ENCODE measurements around the gene TNFSF12. TPM values are rescaled to one million over a fixed set of nuclear protein-coding genes. Genes with fewer than 3 reads are reported as not detected.
A peak's percentile ranks its signal among the peaks of the same experiment; 100 is the strongest.

TNFSF12 gene
- total RNA-seq, 1 donor from 2014 or later: 3.4 TPM

DNA sequence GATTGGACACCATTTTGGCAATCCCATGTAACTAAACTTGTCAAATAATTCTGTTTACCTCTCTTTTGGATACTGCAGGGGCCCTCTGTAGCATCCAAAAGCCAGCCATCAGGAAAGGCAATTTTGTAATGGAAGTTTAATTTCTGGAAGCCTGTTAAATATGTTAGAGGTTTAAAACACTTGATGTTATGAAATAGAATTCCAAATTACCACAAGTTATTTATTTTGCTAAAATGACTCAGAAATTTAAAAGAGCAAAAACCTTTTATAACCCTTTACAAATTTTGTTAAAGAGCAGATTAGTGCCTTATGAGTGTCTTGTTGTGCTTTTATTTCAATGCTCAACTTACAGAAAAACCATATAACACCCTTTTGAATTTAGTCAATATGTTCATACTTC is 20.0 kb upstream of the TNFSF12 start:
- Histone ChIP-seq H3K4me1 (ENCODE audit: insufficient read depth, low read length) (no peaks in the 10 kb centered on the region), H3K4me3 (ENCODE audit: insufficient read depth, low read depth, low read length) (no peak overlapping the region), H3K27ac (ENCODE audit: low read depth, low read length) (no peak overlapping the region), H4K20me1 (ENCODE audit: insufficient read depth, low read length) (no peaks in the 10 kb centered on the region), H2AFZ (ENCODE audit: low read depth, low read length) (no peak overlapping the region), H3K36me3 (ENCODE audit: insufficient read depth, low read length) (no peaks in the 10 kb centered on the region), H3K9me3 (ENCODE audit: insufficient read depth, low read depth, low read length) (no peaks in the 10 kb centered on the region), H3K9ac (ENCODE audit: low read length) (no peak overlapping the region), H3K4me2 (ENCODE audit: low read length) (no peak overlapping the region), H3K79me2 (ENCODE audit: insufficient read depth, low read length) (no peaks in the 10 kb centered on the region), H3K27me3 (ENCODE audit: insufficient read depth, low read length) (no peaks in the 10 kb centered on the region)
- DNase-seq (ENCODE audit: low read depth): no peak
- Mint-ChIP-seq H3K9me3 (ENCODE audit: unreplicated experiment) (peaks cover 23% of the 10 kb centered on the region), H3K36me3 (ENCODE audit: low read depth, unreplicated experiment) (peaks cover 2% of the 10 kb centered on the region), H3K4me3 (ENCODE audit: unreplicated experiment) (peak overlapping the region; percentile 8), H3K27ac (ENCODE audit: unreplicated experiment) (no peak overlapping the region), H3K4me1 (ENCODE audit: low read depth, unreplicated experiment) (no peaks in the 10 kb centered on the region), H3K27me3 (ENCODE audit: low read depth, unreplicated experiment) (no peaks in the 10 kb centered on the region)
- no peak for FAIRE-seq
- TF ChIP-seq EZH2 (IDR thresholded peaks at IDR 0.05; ENCODE audit: insufficient read depth, low read length) (no peak), CTCF (IDR thresholded peaks at IDR 0.05; ENCODE audit: insufficient read depth, low read depth, low read length) (no peak)

DNA sequence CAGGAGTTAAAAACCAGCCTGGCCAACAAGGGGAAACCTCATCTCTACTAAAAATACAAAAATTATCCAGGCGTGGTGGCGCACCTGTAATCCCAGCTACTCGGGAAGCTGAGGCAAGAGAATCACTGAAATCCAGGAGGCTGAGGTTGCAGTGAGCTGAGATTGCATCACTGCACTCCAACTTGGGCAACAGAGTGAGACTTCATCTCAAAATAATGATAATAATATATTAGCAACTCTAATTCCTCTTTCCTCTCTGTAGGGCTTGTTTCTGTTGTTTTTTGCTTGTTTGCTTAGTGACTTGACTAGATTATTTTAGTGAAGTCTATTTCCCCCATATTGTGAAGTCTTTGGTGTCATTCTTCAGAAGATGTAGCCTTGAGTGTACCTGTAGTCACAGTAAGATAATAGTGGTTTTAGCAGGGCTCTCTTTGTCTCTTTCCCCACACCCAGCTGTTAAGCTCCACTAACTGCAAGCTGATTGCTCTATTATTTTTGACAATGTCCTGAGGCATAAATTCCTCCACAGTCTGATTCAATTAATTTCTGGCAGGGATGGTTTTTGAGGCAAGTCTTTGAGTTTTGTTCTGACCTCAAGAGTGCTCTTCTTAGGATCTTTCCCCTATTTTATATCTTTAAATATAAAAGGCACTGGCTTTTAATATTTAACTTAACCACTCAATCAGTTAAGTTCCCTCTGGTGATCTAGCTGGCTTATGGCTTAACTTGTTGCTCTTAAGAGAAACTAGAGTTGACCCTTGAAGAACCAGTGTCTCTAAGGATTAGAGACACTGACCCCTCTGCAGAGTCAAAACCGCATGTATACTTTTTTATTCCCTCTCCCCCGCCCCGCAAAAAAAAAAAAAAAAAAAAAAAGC is 18.6 kb upstream of the TNFSF12 start:
- H3K9ac ChIP-seq (ENCODE audit: low read length): no peak overlapping the region
- no peaks in the 10 kb centered on the region for H3K36me3 ChIP-seq (ENCODE audit: insufficient read depth, low read length)
- FAIRE-seq (no peak), DNase-seq (ENCODE audit: low read depth) (no peak)
- H2AFZ ChIP-seq (ENCODE audit: low read depth, low read length): no peak overlapping the region
- H3K9me3 ChIP-seq (ENCODE audit: insufficient read depth, low read depth, low read length): no peaks in the 10 kb centered on the region
- H3K4me1 ChIP-seq (ENCODE audit: insufficient read depth, low read length): no peaks in the 10 kb centered on the region
- Mint-ChIP-seq H3K4me1 (ENCODE audit: low read depth, unreplicated experiment) (no peaks in the 10 kb centered on the region), H3K4me3 (ENCODE audit: unreplicated experiment) (no peak overlapping the region), H3K36me3 (ENCODE audit: low read depth, unreplicated experiment) (peaks cover 2% of the 10 kb centered on the region), H3K9me3 (ENCODE audit: unreplicated experiment) (peaks cover 21% of the 10 kb centered on the region), H3K27me3 (ENCODE audit: low read depth, unreplicated experiment) (no peaks in the 10 kb centered on the region), H3K27ac (ENCODE audit: unreplicated experiment) (no peak overlapping the region)
- H4K20me1 ChIP-seq (ENCODE audit: insufficient read depth, low read length): no peaks in the 10 kb centered on the region
- TF ChIP-seq EZH2 (IDR thresholded peaks at IDR 0.05; ENCODE audit: insufficient read depth, low read length) (no peak), CTCF (IDR thresholded peaks at IDR 0.05; ENCODE audit: insufficient read depth, low read depth, low read length) (no peak)
- no peak overlapping the region for H3K4me2 ChIP-seq (ENCODE audit: low read length)
- no peaks in the 10 kb centered on the region for H3K79me2 ChIP-seq (ENCODE audit: insufficient read depth, low read length)
- H3K27ac ChIP-seq (ENCODE audit: low read depth, low read length): no peak overlapping the region
- H3K27me3 ChIP-seq (ENCODE audit: insufficient read depth, low read length): no peaks in the 10 kb centered on the region
- no peak overlapping the region for H3K4me3 ChIP-seq (ENCODE audit: insufficient read depth, low read depth, low read length)

DNA sequence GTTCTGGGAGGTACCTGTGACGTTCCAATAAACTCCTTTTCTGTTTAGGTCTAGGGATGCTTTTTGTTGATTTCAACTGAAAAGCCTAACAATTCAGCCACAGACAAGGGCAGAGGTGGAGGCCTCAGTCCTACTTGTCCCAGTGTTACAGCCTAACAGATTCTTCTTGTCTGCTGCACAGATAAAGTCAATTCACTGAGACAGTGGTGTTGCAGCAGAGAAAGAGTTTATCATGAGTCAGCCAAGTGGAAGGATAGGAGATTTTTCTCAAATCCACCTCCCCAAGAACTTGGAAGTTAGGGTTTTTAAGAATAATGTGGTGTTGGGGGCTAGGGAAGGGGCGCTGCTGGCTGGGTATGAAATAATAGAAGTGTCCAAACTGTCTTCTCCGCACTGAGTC is 10.8 kb upstream of the TNFSF12 start:
- no peaks in the 10 kb centered on the region for H3K36me3 ChIP-seq (ENCODE audit: insufficient read depth, low read length)
- no peak overlapping the region for H2AFZ ChIP-seq (ENCODE audit: low read depth, low read length)
- H3K9me3 ChIP-seq (ENCODE audit: insufficient read depth, low read depth, low read length): peaks cover 9% of the 10 kb centered on the region
- Mint-ChIP-seq H3K4me1 (ENCODE audit: low read depth, unreplicated experiment) (peaks cover 9% of the 10 kb centered on the region), H3K27me3 (ENCODE audit: low read depth, unreplicated experiment) (peaks cover 11% of the 10 kb centered on the region), H3K4me3 (ENCODE audit: unreplicated experiment) (no peak overlapping the region), H3K36me3 (ENCODE audit: low read depth, unreplicated experiment) (peaks cover 3% of the 10 kb centered on the region), H3K27ac (ENCODE audit: unreplicated experiment) (no peak overlapping the region), H3K9me3 (ENCODE audit: unreplicated experiment) (peaks cover 8% of the 10 kb centered on the region)
- H4K20me1 ChIP-seq (ENCODE audit: insufficient read depth, low read length): no peaks in the 10 kb centered on the region
- H3K9ac ChIP-seq (ENCODE audit: low read length): no peak overlapping the region
- no peaks in the 10 kb centered on the region for H3K27me3 ChIP-seq (ENCODE audit: insufficient read depth, low read length)
- no peak overlapping the region for H3K4me3 ChIP-seq (ENCODE audit: insufficient read depth, low read depth, low read length)
- no peaks in the 10 kb centered on the region for H3K79me2 ChIP-seq (ENCODE audit: insufficient read depth, low read length)
- H3K4me1 ChIP-seq (ENCODE audit: insufficient read depth, low read length): peaks cover 5% of the 10 kb centered on the region
- H3K27ac ChIP-seq (ENCODE audit: low read depth, low read length): no peak overlapping the region
- no peak for FAIRE-seq
- DNase-seq (ENCODE audit: low read depth): no peak
- no peak overlapping the region for H3K4me2 ChIP-seq (ENCODE audit: low read length)
- TF ChIP-seq CTCF (IDR thresholded peaks at IDR 0.05; ENCODE audit: insufficient read depth, low read depth, low read length) (no peak), EZH2 (IDR thresholded peaks at IDR 0.05; ENCODE audit: insufficient read depth, low read length) (no peak)
